MM.1S (cell line): ENCODE data around the gene OR8B8.

ENCODE experiments used
- DNase-seq: peaks from one replicate; pipeline ENCODE4 v3.0.0-alpha.2; 2015
- H2AFZ ChIP-seq: fragments of 300-600 bp; sonication (generic); 2 replicates; pipeline ENCODE4 v1.6.0; 2016; ENCODE audit warnings: antibody characterized with exemption, low read length
- H3F3A ChIP-seq: fragments of 300-600 bp; sonication (generic); 2 replicates; pipeline ENCODE4 v1.6.1; 2016; ENCODE audit warnings: mild to moderate bottlenecking, antibody characterized with exemption, low read length, moderate library complexity, mixed read lengths; ENCODE audit not compliant: insufficient read depth
- H3K27ac ChIP-seq: fragments of 300-600 bp; sonication (generic); 2 replicates; pipeline ENCODE4 v1.5.1; 2016; ENCODE audit warnings: mild to moderate bottlenecking, low read length
- H3K27me3 ChIP-seq: fragments of 300-600 bp; sonication (generic); replicated peaks from 2 replicates; pipeline ENCODE4 v1.6.0; 2016; ENCODE audit warnings: low read length; ENCODE audit not compliant: insufficient read depth
- H3K36me3 ChIP-seq: fragments of 300-600 bp; sonication (generic); replicated peaks from 2 replicates; pipeline ENCODE4 v1.6.1; 2016; ENCODE audit warnings: mild to moderate bottlenecking, low read length, mixed read lengths; ENCODE audit not compliant: insufficient read depth
- H3K4me1 ChIP-seq: fragments of 300-600 bp; sonication (generic); 2 replicates; pipeline ENCODE4 v1.6.1; 2016; ENCODE audit warnings: low read length, mixed read lengths
- H3K4me2 ChIP-seq: fragments of 300-600 bp; sonication (generic); 2 replicates; pipeline ENCODE4 v1.6.0; 2016; ENCODE audit warnings: low read depth, low read length
- H3K4me3 ChIP-seq: fragments of 300-600 bp; sonication (generic); 2 replicates; pipeline ENCODE4 v1.5.1; 2016; ENCODE audit warnings: low read length, mixed read lengths
- H3K79me2 ChIP-seq: fragments of 300-600 bp; sonication (generic); 2 replicates; pipeline ENCODE4 v1.6.1; 2016; ENCODE audit warnings: mixed run types, low read length, mixed read lengths
- H3K9ac ChIP-seq: fragments of 300-600 bp; sonication (generic); 2 replicates; pipeline ENCODE4 v1.6.1; 2016; ENCODE audit warnings: low read length, mixed read lengths
- H3K9me2 ChIP-seq: fragments of 300-600 bp; sonication (generic); replicated peaks from 2 replicates; pipeline ENCODE4 v1.6.1; 2016; ENCODE audit warnings: mild to moderate bottlenecking, low read length, mixed read lengths; ENCODE audit not compliant: insufficient read depth
- H3K9me3 ChIP-seq: fragments of 300-600 bp; sonication (generic); replicated peaks from 2 replicates; pipeline ENCODE4 v1.6.1; 2016; ENCODE audit warnings: mild to moderate bottlenecking, low read length, mixed read lengths; ENCODE audit not compliant: insufficient read depth
- H4K20me1 ChIP-seq: fragments of 300-600 bp; sonication (generic); 2 replicates; pipeline ENCODE4 v1.6.1; 2016; ENCODE audit warnings: mild to moderate bottlenecking, low read length, moderate library complexity, mixed read lengths; ENCODE audit not compliant: insufficient read depth
- CTCF ChIP-seq: fragments of 300-600 bp; sonication (generic); IDR thresholded peaks from 2 replicates; pipeline ENCODE4 v1.5.1; 2016; ENCODE audit warnings: antibody characterized with exemption, low read length, mixed read lengths
- EZH2 ChIP-seq: fragments of 300-600 bp; sonication (generic); optimal IDR thresholded peaks from 2 replicates; pipeline ENCODE3; 2017; ENCODE audit warnings: low read depth, mild to moderate bottlenecking, antibody characterized with exemption, low read length, mixed read lengths
- EZH2phosphoT487 ChIP-seq: fragments of 300-600 bp; sonication (generic); IDR thresholded peaks from 2 replicates; pipeline ENCODE4 v1.6.1; 2018; ENCODE audit warnings: antibody characterized with exemption, low read length

Gene OR8B8

GRCh38 chr11:124454552-124454951 is 9.1 kb upstream of the OR8B8 start:
- Histone ChIP-seq H2AFZ (no peak overlapping the region), H3K79me2 (no peaks in the 10 kb centered on the region), H3K9me2 (no peaks in the 10 kb centered on the region), H3K36me3 (no peaks in the 10 kb centered on the region), H4K20me1 (no peaks in the 10 kb centered on the region), H3K9ac (no peak overlapping the region), H3K9me3 (no peaks in the 10 kb centered on the region), H3K4me2 (no peak overlapping the region), H3F3A (no peaks in the 10 kb centered on the region), H3K27ac (no peak overlapping the region), H3K4me3 (no peak overlapping the region), H3K27me3 (no peaks in the 10 kb centered on the region), H3K4me1 (0 out of 2 replicates have a peak, but pooled peaks cover 6% of the 10 kb centered on the region)
- TF ChIP-seq EZH2phosphoT487 (no peak), EZH2 (no peak), CTCF (no peak)
- peak; percentile 20 for DNase-seq

DNA sequence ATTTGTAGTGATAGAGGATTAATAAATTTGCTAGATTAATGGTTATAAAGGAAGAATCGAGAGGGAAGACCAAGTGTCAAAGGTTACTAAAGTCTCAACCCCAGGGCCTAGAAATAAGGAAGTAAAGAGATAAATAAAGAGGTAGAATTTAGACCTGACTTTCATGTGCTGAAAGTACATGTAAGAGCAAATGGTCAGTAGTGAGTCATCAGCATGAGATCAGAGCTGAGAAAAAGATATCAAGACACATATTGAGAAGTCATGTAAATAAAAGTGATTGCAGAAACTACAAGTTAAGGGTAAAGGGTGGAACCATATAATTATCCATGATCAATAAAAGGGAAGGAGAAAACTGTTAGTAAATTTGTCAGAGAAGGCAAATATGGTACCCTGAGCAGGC is 1.4 kb upstream of the OR8B8 start:
- no peaks in the 10 kb centered on the region for H3K4me1 ChIP-seq
- no peaks in the 10 kb centered on the region for H3K79me2 ChIP-seq
- no peak for TF ChIP-seq CTCF
- TF ChIP-seq EZH2 = no peak
- DNase-seq = no peak
- no peaks in the 10 kb centered on the region for H3K9me2 ChIP-seq
- H3K27me3 ChIP-seq = no peaks in the 10 kb centered on the region
- no peaks in the 10 kb centered on the region for H3F3A ChIP-seq
- no peak overlapping the region for H3K4me3 ChIP-seq
- H3K9me3 ChIP-seq = no peaks in the 10 kb centered on the region
- H4K20me1 ChIP-seq = no peaks in the 10 kb centered on the region
- no peak overlapping the region for H3K4me2 ChIP-seq
- H3K9ac ChIP-seq = no peak overlapping the region
- no peak overlapping the region for H2AFZ ChIP-seq
- H3K36me3 ChIP-seq = no peaks in the 10 kb centered on the region
- no peak overlapping the region for H3K27ac ChIP-seq

DNA sequence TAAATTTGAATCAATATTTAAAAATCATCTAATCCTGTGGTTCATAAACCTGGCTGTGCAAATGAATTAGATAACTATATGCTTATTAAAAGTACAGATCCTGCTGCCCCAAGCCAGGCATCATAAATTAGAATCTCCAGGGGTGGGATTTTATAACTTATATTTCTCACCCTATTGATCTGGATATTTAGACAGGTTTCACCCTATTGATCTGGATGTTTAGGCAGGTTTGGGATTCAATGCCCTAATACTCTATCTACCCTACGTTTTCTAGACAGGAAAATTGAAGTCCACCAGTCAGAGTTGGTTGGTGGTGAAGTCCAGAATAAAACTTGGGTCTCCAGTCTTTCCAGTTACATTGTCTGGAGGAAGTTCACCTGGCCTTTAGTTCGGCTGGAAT is 2.6 kb downstream of the OR8B8 start:
- Histone ChIP-seq H4K20me1 (no peaks in the 10 kb centered on the region), H3K4me1 (no peaks in the 10 kb centered on the region), H3K9me2 (no peaks in the 10 kb centered on the region), H2AFZ (no peak overlapping the region), H3K79me2 (no peaks in the 10 kb centered on the region), H3F3A (no peaks in the 10 kb centered on the region), H3K27ac (no peak overlapping the region), H3K9me3 (no peaks in the 10 kb centered on the region), H3K4me2 (no peak overlapping the region), H3K36me3 (no peaks in the 10 kb centered on the region), H3K9ac (no peak overlapping the region), H3K27me3 (no peaks in the 10 kb centered on the region), H3K4me3 (no peak overlapping the region)
- no peak for DNase-seq
- TF ChIP-seq CTCF (no peak), EZH2phosphoT487 (no peak), EZH2 (no peak)
